AG04450 (cell line): ENCODE data around the gene CTR9. TPM values are rescaled to one million over a fixed set of nuclear protein-coding genes. Genes with fewer than 3 reads are reported as not detected.
"Not testable (repeated sequence)": the region's sequence is repeated elsewhere in the genome, so short reads cannot be mapped to it uniquely, and the experiment has no call there.

Experiments
- CTCF ChIA-PET: fragments of 300-600, 350-600 bp; formaldehyde crosslinking; extraction: SDS; loops from one replicate; lab custom pipeline; 2022; ENCODE audit warnings: antibody characterized with exemption, inconsistent platforms; lab: Charles Lee
- POLR2A ChIA-PET: fragments of 350-600 bp; formaldehyde crosslinking; extraction: SDS; loops from one replicate; lab custom pipeline; 2021; ENCODE audit warnings: antibody characterized with exemption, inconsistent platforms; lab: Yijun Ruan, JAX
- DNase-seq: peaks from one replicate; pipeline ENCODE4 v3.0.0-alpha.2; 2011; ENCODE audit warnings: low read depth, low spot score
- H3K27ac ChIP-seq: one replicate; pipeline ENCODE4 v1.5.1; 2012; ENCODE audit warnings: low read depth, low read length, control low read depth
- H3K27me3 ChIP-seq: one replicate; pipeline ENCODE4 v1.6.0; 2012; ENCODE audit warnings: low read length; ENCODE audit not compliant: control insufficient read depth, insufficient read depth
- H3K4me3 ChIP-seq: 2 replicates; pipeline ENCODE4 v1.5.1; 2011; ENCODE audit warnings: mild to moderate bottlenecking, low read depth, low read length, control low read depth
- H3K9me3 ChIP-seq: 2 replicates; pipeline ENCODE4 v1.5.1; 2012; ENCODE audit warnings: low read length; ENCODE audit not compliant: control insufficient read depth, insufficient read depth
- CTCF ChIP-seq: IDR thresholded peaks from 2 replicates; pipeline ENCODE4 v1.5.1; 2011; ENCODE audit warnings: low read depth, low read length, control low read depth, inconsistent platforms
- polyA plus RNA-seq: library from polyadenylated mRNA; depleted of rRNA; stranded (reverse); fragments of >200 nt; gene quantifications from 2 replicates; pipeline ENCODE4 v1.2.3, GENCODE V29; 2011

Gene CTR9
- polyA plus RNA-seq, 1 experiment = 22.6 TPM

DNA sequence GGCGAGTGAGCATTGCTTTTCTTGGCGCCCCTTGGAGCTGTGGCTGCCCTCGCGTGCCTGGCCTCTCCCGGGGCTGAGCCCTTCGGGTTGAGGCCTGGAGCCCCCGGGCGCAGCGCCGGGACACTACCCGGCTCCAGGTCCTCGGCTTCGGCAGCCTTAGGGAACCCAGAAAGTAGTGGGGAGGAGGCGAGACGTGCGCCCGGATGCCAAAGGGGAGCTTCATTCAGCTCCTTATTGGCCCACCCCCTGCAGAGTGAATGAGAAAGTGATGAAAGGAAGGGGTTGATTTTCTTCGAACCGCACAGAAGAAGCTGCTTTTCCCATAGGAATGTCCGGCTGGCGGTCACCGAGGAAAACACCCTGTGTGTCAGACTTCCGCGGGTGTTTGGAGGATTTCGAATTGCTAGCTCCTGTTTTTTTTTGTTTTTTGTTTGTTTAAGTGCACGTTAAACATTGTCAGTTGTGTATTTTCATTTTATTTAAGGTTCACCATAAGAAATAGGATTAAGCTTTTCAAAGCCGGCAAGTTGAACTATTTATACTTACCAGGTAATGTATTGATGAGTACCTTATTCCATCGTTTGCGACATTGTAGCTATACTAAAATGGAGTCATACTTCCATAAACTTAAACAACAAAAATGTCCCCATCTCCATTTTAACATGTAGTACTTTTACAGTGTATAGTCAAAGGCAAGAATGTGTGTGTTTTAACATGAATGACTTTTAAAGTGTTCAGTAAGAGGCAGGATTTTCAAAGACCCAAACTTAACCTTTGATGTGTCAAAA lies 58.5 kb downstream of the CTR9 start:
- TF ChIP-seq CTCF = no peak
- CTCF ChIA-PET = interaction anchor here (0.9 to 2.4 kb wide), 8 partner anchors 9 to 218 kb away, joined by 3 to 12 read pairs (median 7); no protein-coding TSS in a partner anchor

GRCh38 chr11:10813945-10814344 lies 62.9 kb downstream of the CTR9 start:
- ChIA-PET POLR2A (no interaction called here), CTCF (interaction anchor here (1.1 kb wide), 1 partner anchor 120 kb away, joined by 3 read pairs; no protein-coding TSS in a partner anchor)
- Histone ChIP-seq H3K4me3 (no peak overlapping the region), H3K9me3 (no peaks in the 10 kb centered on the region), H3K27me3 (no peaks in the 10 kb centered on the region), H3K27ac (no peak overlapping the region)
- no peak for DNase-seq
- TF ChIP-seq CTCF = no peak

More for the DNA sequence above, 58.5 kb downstream of the CTR9 start:
- Histone ChIP-seq H3K27ac (peak overlapping the region; percentile 98), H3K4me3 (peak overlapping the region; percentile 62), H3K27me3 (no peaks in the 10 kb centered on the region), H3K9me3 (no peaks in the 10 kb centered on the region; the same call in 1 of the 2 replicates)
- POLR2A ChIA-PET = interaction anchor here (0.5 to 3.5 kb wide), 49 partner anchors 9 to 1196 kb away, joined by 3 to 146 read pairs (median 5); partner anchors contain the start of genes CTR9, IRAG1 and ZBED5
- DNase-seq = peak; percentile 29

DNA sequence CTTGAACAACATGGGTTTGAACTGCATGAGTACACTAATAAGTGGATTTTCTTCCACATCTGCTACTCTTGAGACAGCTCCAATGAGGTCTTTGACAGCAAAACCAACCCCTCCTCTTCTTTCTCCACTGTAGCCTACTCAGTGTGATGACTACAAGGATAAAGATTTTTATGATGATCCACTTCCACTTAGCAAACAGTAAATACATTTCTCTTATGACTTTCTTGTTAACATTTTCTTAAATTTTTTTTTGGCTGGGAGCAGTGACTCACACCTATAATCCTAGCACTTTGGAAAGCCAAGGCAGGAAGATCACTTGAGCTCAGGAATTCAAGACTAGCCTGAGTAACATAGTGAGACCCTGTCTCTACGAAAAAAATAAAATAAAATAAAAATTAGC lies 67.5 kb downstream of the CTR9 start:
- Histone ChIP-seq H3K27me3 (no peaks in the 10 kb centered on the region), H3K9me3 (no peaks in the 10 kb centered on the region), H3K4me3 (no peak overlapping the region), H3K27ac (peak overlapping the region; percentile 71)
- ChIA-PET POLR2A (interaction anchor here (0.5 to 3.4 kb wide), 3 partner anchors 9 to 1350 kb away, joined by 3 to 40 read pairs (median 10); partner anchors contain the start of genes EIF4G2 and ZBED5), CTCF (interaction anchor here (1.8 kb wide), 1 partner anchor 9 kb away, joined by 10 read pairs; the partner anchor contains the start of gene EIF4G2)
- no peak for TF ChIP-seq CTCF
- peak; percentile 70 for DNase-seq

DNA sequence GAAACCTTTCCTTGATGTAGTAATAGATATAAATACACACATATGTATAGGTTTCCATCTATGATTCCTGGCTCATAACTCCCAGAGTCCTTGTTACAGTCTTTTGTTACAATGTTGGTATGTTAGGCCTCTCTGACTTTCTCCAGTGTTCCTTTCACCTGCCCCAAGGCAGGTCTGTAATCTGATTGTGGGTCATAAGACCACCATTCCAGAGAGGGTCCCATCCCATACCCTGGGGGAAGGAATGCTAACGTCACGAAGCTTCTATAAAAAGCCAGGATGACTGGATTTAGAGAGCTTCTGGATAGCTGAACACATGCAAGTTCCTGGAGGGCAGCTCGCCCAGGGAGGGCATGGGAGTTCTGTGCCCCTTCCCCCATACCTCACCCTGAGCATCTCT lies 71.4 kb downstream of the CTR9 start:
- DNase-seq, POLR2A ChIA-PET: not testable (repeated sequence)

GRCh38 chr11:10823152-10823579 lies 72.1 kb downstream of the CTR9 start:
- ChIA-PET POLR2A (interaction anchor here (1.0 to 1.3 kb wide), 2 partner anchors 14 to 35 kb away, joined by 3 to 4 read pairs; partner anchors contain the start of genes EIF4G2 and ZBED5), CTCF (no interaction called here)
- Histone ChIP-seq H3K27me3 (no peaks in the 10 kb centered on the region), H3K9me3 (no peaks in the 10 kb centered on the region), H3K4me3 (no peak overlapping the region), H3K27ac (no peak overlapping the region)
- TF ChIP-seq CTCF = no peak
- no peak for DNase-seq

More for the DNA sequence above, 71.4 kb downstream of the CTR9 start:
- H3K9me3 ChIP-seq, CTCF ChIA-PET, H3K27ac ChIP-seq, H3K27me3 ChIP-seq, H3K4me3 ChIP-seq: not testable (repeated sequence)
